DOHH2 (cell line): ENCODE measurements around the gene PDE4D.

Experiments
- EZH2phosphoT487 ChIP-seq: fragments of 200-600 bp; sonication (generic); IDR thresholded peaks from 2 replicates; pipeline ENCODE4 v1.6.1; 2017; ENCODE audit warnings: borderline replicate concordance, mild to moderate bottlenecking, antibody characterized with exemption, low read length, moderate library complexity, mixed read lengths
- TF ChIP-seq, protein P1 (sequence below): fragments of 200-600 bp; sonication (generic); IDR thresholded peaks from one replicate; pipeline ENCODE4 v1.5.1; 2014; ENCODE audit warnings: antibody characterized with exemption, mild to moderate bottlenecking, low read depth, low read length; ENCODE audit not compliant: poor library complexity, severe bottlenecking

DNA sequence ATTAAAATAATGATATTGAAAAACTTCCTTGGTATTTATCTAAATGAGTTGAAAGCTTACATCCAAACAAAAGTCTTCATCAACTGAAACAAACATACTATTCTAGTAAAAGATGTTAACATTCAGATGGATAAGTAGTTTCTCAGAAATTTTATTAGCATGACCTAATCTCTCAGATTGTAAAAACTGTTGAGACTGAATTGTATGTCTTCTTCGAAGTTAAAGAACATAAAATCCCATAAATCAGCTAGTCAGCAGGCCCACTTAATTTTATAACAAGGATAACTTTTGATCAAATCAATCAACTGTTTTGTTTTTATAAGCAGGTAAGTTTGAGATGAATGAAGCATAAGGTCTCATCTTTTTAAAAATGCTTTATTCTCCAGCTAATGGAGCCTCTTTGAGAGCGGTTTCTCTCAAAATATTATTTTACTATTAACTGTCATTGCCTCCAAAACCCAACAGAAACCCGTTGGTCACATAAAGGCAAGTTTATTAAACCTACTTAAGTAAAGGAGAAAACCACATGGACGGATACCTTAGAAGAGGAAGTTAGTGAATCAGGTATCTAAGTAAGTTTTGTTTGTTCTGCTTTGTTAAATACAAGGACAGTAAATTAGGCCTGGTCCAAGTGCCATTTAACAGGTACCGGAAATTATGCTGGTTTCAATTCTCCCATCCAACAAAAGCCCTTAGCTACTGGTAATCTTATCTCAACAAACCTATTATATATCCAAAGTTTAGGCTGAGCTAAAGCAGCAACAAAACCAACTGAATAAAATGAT is 457.0 kb downstream of the PDE4D start:
- no peak for TF ChIP-seq EZH2phosphoT487
- TF ChIP-seq, protein P1, sequence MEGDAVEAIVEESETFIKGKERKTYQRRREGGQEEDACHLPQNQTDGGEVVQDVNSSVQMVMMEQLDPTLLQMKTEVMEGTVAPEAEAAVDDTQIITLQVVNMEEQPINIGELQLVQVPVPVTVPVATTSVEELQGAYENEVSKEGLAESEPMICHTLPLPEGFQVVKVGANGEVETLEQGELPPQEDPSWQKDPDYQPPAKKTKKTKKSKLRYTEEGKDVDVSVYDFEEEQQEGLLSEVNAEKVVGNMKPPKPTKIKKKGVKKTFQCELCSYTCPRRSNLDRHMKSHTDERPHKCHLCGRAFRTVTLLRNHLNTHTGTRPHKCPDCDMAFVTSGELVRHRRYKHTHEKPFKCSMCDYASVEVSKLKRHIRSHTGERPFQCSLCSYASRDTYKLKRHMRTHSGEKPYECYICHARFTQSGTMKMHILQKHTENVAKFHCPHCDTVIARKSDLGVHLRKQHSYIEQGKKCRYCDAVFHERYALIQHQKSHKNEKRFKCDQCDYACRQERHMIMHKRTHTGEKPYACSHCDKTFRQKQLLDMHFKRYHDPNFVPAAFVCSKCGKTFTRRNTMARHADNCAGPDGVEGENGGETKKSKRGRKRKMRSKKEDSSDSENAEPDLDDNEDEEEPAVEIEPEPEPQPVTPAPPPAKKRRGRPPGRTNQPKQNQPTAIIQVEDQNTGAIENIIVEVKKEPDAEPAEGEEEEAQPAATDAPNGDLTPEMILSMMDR = no peak
